ENCODE data around the gene PAX5.

DNA sequence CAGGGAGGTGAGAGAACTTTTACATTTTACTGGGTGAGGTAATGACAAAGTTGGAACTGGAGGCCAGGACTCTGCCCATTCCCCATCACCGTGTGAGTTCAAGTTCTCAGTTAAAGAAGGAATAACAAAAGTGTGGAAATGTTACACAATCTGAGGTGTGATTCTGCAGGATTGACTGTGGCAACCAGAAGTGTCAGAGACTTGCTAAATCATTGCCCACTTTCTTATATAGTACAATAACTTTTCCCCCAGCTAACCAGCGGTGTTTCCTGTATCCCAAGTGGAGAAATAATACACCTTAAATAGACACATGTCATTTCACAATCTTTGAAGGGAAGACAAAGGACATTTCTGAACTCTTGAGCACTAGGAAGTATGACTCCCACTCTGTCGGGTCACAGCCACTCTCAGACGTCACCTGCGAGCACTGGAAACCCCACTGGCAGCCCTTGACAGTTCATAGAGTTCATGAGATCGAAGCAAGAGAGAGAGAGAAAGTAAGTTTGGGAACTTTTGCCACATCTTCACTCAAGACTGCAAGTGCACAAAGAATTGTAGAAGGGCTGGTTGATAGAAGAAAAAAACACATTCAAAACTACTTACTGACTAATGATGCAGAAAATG, 28.4 kb downstream of the PAX5 start:
- TF ChIP-seq EZH2 (IDR thresholded peaks at IDR 0.05; ENCODE audit: insufficient read depth, poor library complexity, severe bottlenecking): no peak
- TF ChIP-seq EZH2phosphoT487 (IDR thresholded peaks at IDR 0.05; ENCODE audit: insufficient read depth, low read depth): no peak
